ENCODE results near the gene SNRPA. TPM values are rescaled to one million over a fixed set of nuclear protein-coding genes. Genes with fewer than 3 reads are reported as not detected.
A peak's percentile ranks its signal among the peaks of the same experiment; 100 is the strongest.

SNRPA gene
- polyA plus RNA-seq, 1 experiment: 167 TPM

- no peak for DNase-seq (ENCODE audit: low read depth)
- ChIA-PET CTCF (interaction anchor here (0.9 kb wide), 1 partner anchor 11 kb away, joined by 4 read pairs; no protein-coding TSS in a partner anchor), POLR2A (no interaction called here)
- no peak for TF ChIP-seq CTCF (IDR thresholded peaks at IDR 0.05; ENCODE audit: insufficient read depth, low read depth, low read length)
- no peaks in the 10 kb centered on the region for H3K27me3 ChIP-seq (ENCODE audit: control insufficient read depth, insufficient read depth, low read length)
- peak overlapping the region; percentile 60 for H3K4me3 ChIP-seq (ENCODE audit: low read depth, low read length)
- peaks cover 5% of the 10 kb centered on the region for H3K36me3 ChIP-seq (ENCODE audit: control insufficient read depth, insufficient read depth, low read length)
Observed at GRCh38 chr19:40713939-40714338, 37.1 kb upstream of the SNRPA start.

- DNase-seq (ENCODE audit: low read depth): no peak
- H3K4me3 ChIP-seq (ENCODE audit: low read depth, low read length): peak overlapping the region; percentile 60
- H3K36me3 ChIP-seq (ENCODE audit: control insufficient read depth, insufficient read depth, low read length): peaks cover 5% of the 10 kb centered on the region
- ChIA-PET POLR2A (no interaction called here), CTCF (interaction anchor here (0.9 kb wide), 1 partner anchor 12 kb away, joined by 4 read pairs; no protein-coding TSS in a partner anchor)
- no peak for TF ChIP-seq CTCF (IDR thresholded peaks at IDR 0.05; ENCODE audit: insufficient read depth, low read depth, low read length)
- H3K27me3 ChIP-seq (ENCODE audit: control insufficient read depth, insufficient read depth, low read length): no peaks in the 10 kb centered on the region
Observed at GRCh38 chr19:40714441-40715299, 36.3 kb upstream of the SNRPA start.

- no peak for DNase-seq (ENCODE audit: low read depth)
- ChIA-PET CTCF (interaction anchor here (0.7 to 1.9 kb wide), 2 partner anchors 52 to 63 kb away, joined by 3 to 5 read pairs; no protein-coding TSS in a partner anchor), POLR2A (interaction anchor here (0.6 kb wide), 1 partner anchor 27 kb away, joined by 4 read pairs; no protein-coding TSS in a partner anchor)
- Histone ChIP-seq H3K4me3 (ENCODE audit: low read depth, low read length) (peak overlapping the region; percentile 70), H3K27me3 (ENCODE audit: control insufficient read depth, insufficient read depth, low read length) (no peaks in the 10 kb centered on the region), H3K36me3 (ENCODE audit: control insufficient read depth, insufficient read depth, low read length) (no peaks in the 10 kb centered on the region; the same call in none of the 2 replicates)
- TF ChIP-seq CTCF (IDR thresholded peaks at IDR 0.05; ENCODE audit: insufficient read depth, low read depth, low read length): no peak
Observed at GRCh38 chr19:40716031-40716481, 34.9 kb upstream of the SNRPA start.

GRCh38 chr19:40716482-40717324 lies 34.3 kb upstream of the SNRPA start, which contains the start of the genes COQ8B and ITPKC:
TSS of gene COQ8B (minus strand) at chr19:40716886. CDS start at chr19:40714632, 2,254 bp downstream.
TSS of gene ITPKC (plus strand) at chr19:40717112. CDS start at chr19:40717136, 24 bp downstream.
- ChIA-PET POLR2A (interaction anchor here (0.6 kb wide), 1 partner anchor 28 kb away, joined by 4 read pairs; no protein-coding TSS in a partner anchor), CTCF (interaction anchor here (0.6 to 1.9 kb wide), 6 partner anchors 52 to 662 kb away, joined by 3 to 12 read pairs (median 3); no protein-coding TSS in a partner anchor)
- Histone ChIP-seq H3K27me3 (ENCODE audit: control insufficient read depth, insufficient read depth, low read length) (no peaks in the 10 kb centered on the region), H3K36me3 (ENCODE audit: control insufficient read depth, insufficient read depth, low read length) (no peaks in the 10 kb centered on the region; the same call in none of the 2 replicates), H3K4me3 (ENCODE audit: low read depth, low read length) (peak within 1 kb of the TSS; percentile 70)
- no peak for TF ChIP-seq CTCF (IDR thresholded peaks at IDR 0.05; ENCODE audit: insufficient read depth, low read depth, low read length)
- peak; percentile 74 for DNase-seq (ENCODE audit: low read depth)

Measured in BJ (cell line).